ENCODE measurements around the gene DLG2.

GRCh38 chr11:84947070-84947469 lies 680.1 kb downstream of the DLG2 start:
- TF ChIP-seq CTCF (IDR thresholded peaks at IDR 0.05): peak; percentile 9; the same call in 1 of the 2 replicates
- no peak for TF ChIP-seq ZFX (IDR thresholded peaks at IDR 0.05; ENCODE audit: borderline replicate concordance)

All from 22Rv1 (cell line).